OCI-LY7 (cell line): ENCODE measurements around the gene PIEZO2. TPM values are rescaled to one million over a fixed set of nuclear protein-coding genes. Genes with fewer than 3 reads are reported as not detected.

Experiments used
- BruUV-seq: library from RNA; stranded (reverse); fragments of 400-500 nt; replicated peaks from 2 replicates; lab custom pipeline; 2021; lab: Mats Ljungman, UMichigan
- CTCF ChIA-PET: fragments of 300-600 bp; sonication (Branson Sonifier 250); formaldehyde crosslinking; loops from one replicate; lab custom pipeline; 2022; ENCODE audit warnings: antibody characterized with exemption; ENCODE audit not compliant: unreplicated experiment; lab: Charles Lee
- POLR2A ChIA-PET: fragments of 300-600 bp; sonication (Branson Sonifier 250); formaldehyde crosslinking; loops from one replicate; lab custom pipeline; 2022; ENCODE audit warnings: antibody characterized with exemption; lab: Charles Lee
- DNase-seq: peaks from one replicate; pipeline ENCODE4 v3.0.0-alpha.2; 2015; ENCODE audit warnings: low spot score
- H2AFZ ChIP-seq: fragments of 200-600 bp; sonication (generic), shearing (Covaris generic); 2 replicates; pipeline ENCODE4 v1.6.1; 2014; ENCODE audit warnings: mild to moderate bottlenecking, antibody characterized with exemption, low read length, moderate library complexity
- H3K27ac ChIP-seq: fragments of 200-600 bp; sonication (generic); 2 replicates; pipeline ENCODE4 v1.5.1; 2014; ENCODE audit warnings: mixed run types, low read depth, mild to moderate bottlenecking, moderate library complexity, low read length, inconsistent platforms; ENCODE audit not compliant: poor library complexity, severe bottlenecking
- H3K36me3 ChIP-seq: fragments of 200-600 bp; sonication (generic); 2 replicates; pipeline ENCODE4 v1.6.1; 2014; ENCODE audit warnings: mild to moderate bottlenecking, antibody characterized with exemption, low read length, moderate library complexity, mixed read lengths; ENCODE audit not compliant: insufficient read depth
- H3K4me1 ChIP-seq: fragments of 200-600 bp; sonication (generic); 2 replicates; pipeline ENCODE4 v1.5.1; 2014; ENCODE audit warnings: mild to moderate bottlenecking, low read length; ENCODE audit not compliant: insufficient read depth, poor library complexity, severe bottlenecking
- H3K4me2 ChIP-seq: fragments of 200-600 bp; sonication (generic); 2 replicates; pipeline ENCODE4 v1.6.1; 2014; ENCODE audit warnings: mild to moderate bottlenecking, low read length
- H3K4me3 ChIP-seq: fragments of 200-600 bp; sonication (generic); 2 replicates; pipeline ENCODE4 v1.5.1; 2014; ENCODE audit warnings: mild to moderate bottlenecking, low read depth, low read length; ENCODE audit not compliant: poor library complexity, severe bottlenecking
- H3K79me2 ChIP-seq: fragments of 200-600 bp; sonication (generic); 2 replicates; pipeline ENCODE4 v1.6.1; 2016; ENCODE audit warnings: low read depth, mild to moderate bottlenecking, low read length, moderate library complexity, mixed read lengths; ENCODE audit not compliant: insufficient read depth
- H3K9me2 ChIP-seq: fragments of 200-600 bp; sonication (generic); 2 replicates; pipeline ENCODE4 v1.6.1; 2016; ENCODE audit warnings: mild to moderate bottlenecking, low read length, mixed read lengths; ENCODE audit not compliant: insufficient read depth
- H3K9me3 ChIP-seq: fragments of 200-600 bp; sonication (generic); 2 replicates; pipeline ENCODE4 v1.6.1; 2014; ENCODE audit warnings: mild to moderate bottlenecking, mixed run types, low read length, mixed read lengths
- H4K20me1 ChIP-seq: fragments of 200-600 bp; sonication (generic); 2 replicates; pipeline ENCODE4 v1.6.1; 2014; ENCODE audit warnings: mild to moderate bottlenecking, antibody characterized with exemption, low read length, moderate library complexity, mixed read lengths; ENCODE audit not compliant: insufficient read depth
- CTCF ChIP-seq: fragments of 200-600 bp; sonication (generic); conservative IDR thresholded peaks from 2 replicates; pipeline ENCODE4 v1.5.1; 2014; ENCODE audit warnings: mild to moderate bottlenecking, antibody characterized with exemption, low read length, moderate library complexity, mixed read lengths
- EZH2phosphoT487 ChIP-seq: fragments of 200-600 bp; sonication (generic); IDR thresholded peaks from 2 replicates; pipeline ENCODE4 v1.6.1; 2018; ENCODE audit warnings: low read depth, borderline replicate concordance, mild to moderate bottlenecking, mixed run types, antibody characterized with exemption, low read length, moderate library complexity, mixed read lengths
- intact Hi-C: fragments of 100-400 bp; cut with micrococcal nuclease; formaldehyde crosslinking; loops from one replicate; pipeline ENCODE4 v1.10.0; 2022; ENCODE audit not compliant: unreplicated experiment
- total RNA-seq, 2 experiments: library from RNA; depleted of rRNA in 1 of 2; stranded (reverse); fragments of >200 nt in 1 of 2; shearing (Covaris generic) in 1 of 2; gene quantifications; 2 replicates each; pipeline ENCODE4 v1.2.3, GENCODE V29; 2014 to 2022

PIEZO2 gene
- total RNA-seq, 2 experiments from 2014 or later, result 0.95 to 3.3 TPM

- CTCF ChIA-PET, result no interaction called here
- H3K4me1 ChIP-seq, result peaks cover 26% of the 10 kb centered on the region
- BruUV-seq, result no TSS peak
- no peak for DNase-seq
- no peak overlapping the region for H3K27ac ChIP-seq
- H3K4me3 ChIP-seq, result no peak overlapping the region
- no peaks in the 10 kb centered on the region for H3K79me2 ChIP-seq
- no peaks in the 10 kb centered on the region for H3K9me3 ChIP-seq
- no peaks in the 10 kb centered on the region for H3K36me3 ChIP-seq
- intact Hi-C loops, result no loop called here
- H3K9me2 ChIP-seq, result no peaks in the 10 kb centered on the region
- H2AFZ ChIP-seq, result peak overlapping the region; percentile 87
- no peaks in the 10 kb centered on the region for H4K20me1 ChIP-seq
- peak overlapping the region; percentile 49 for H3K4me2 ChIP-seq
- no peak for TF ChIP-seq CTCF
- no peak for TF ChIP-seq EZH2phosphoT487
- POLR2A ChIA-PET, result interaction anchor here (0.6 to 1.6 kb wide), 6 partner anchors 12 to 146 kb away, joined by 3 to 6 read pairs (median 4); no protein-coding TSS in a partner anchor
These were observed 128.4 kb downstream of the PIEZO2 start for GRCh38 chr18:11020877-11021414.

GRCh38 chr18:11020161-11020853 is 129.1 kb downstream of the PIEZO2 start:
- Histone ChIP-seq H3K4me1 (peaks cover 26% of the 10 kb centered on the region), H3K4me3 (no peak overlapping the region), H3K9me3 (no peaks in the 10 kb centered on the region), H3K4me2 (peak overlapping the region; percentile 49), H3K79me2 (no peaks in the 10 kb centered on the region), H3K9me2 (no peaks in the 10 kb centered on the region), H4K20me1 (no peaks in the 10 kb centered on the region), H3K36me3 (no peaks in the 10 kb centered on the region), H2AFZ (peak overlapping the region; percentile 87), H3K27ac (no peak overlapping the region)
- ChIA-PET CTCF (no interaction called here), POLR2A (interaction anchor here (0.6 to 1.6 kb wide), 12 partner anchors 12 to 233 kb away, joined by 3 to 6 read pairs (median 4); no protein-coding TSS in a partner anchor)
- no peak for TF ChIP-seq CTCF
- TF ChIP-seq EZH2phosphoT487, result no peak
- DNase-seq, result peak; percentile 52
- intact Hi-C loops, result no loop called here
- BruUV-seq, result no TSS peak
